ENCODE measurements around the gene FBXO31. TPM values are rescaled to one million over a fixed set of nuclear protein-coding genes. Genes with fewer than 3 reads are reported as not detected.

Gene FBXO31
- total RNA-seq, 1 donor from 2014 or later = 21.6 TPM

DNA sequence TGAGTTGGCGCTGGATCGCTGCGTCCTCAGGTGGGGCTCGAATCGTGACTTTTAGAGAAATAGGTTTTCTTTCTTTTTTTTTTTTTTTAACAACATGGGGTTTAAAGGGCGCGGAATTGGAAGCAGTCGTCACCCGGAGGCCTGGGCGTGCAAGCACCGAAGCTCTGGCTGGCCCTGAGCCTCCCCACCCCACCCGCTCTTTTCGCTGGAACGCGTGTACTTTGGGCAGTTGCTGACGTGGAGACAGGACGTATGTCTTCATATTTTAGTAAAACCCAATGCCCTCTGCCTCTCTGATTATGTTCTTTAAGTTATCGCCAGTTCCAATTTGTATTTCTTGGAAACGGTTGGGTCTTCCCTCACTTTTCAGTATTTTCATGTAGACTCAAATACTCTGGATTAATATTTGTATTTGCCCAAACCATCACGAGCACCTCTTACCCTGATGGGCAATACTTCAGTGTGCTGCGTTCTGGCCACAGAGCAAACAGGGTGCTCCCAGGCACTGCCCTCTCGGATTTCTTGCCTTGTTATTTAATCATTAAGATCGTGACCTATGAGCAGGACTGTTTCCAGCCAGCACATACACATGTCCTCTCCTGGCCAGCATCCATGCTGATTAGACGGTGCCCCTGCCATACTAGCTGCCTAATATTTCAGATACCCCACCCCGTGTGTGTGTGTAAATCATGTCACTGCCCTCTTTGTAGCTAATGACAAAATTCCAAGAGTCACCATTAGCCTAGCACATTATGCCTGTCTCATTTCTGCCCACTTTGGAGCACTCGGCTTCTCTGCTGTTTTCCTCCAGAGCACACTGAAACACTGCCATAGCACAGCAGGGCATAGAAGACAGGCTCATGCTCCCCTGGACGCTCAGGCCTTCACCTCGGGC lies 65.6 kb downstream of the FBXO31 start:
- H3K27ac Mint-ChIP-seq = peak overlapping the region; percentile 99
- DNase-seq (ENCODE audit: low spot score, unreplicated experiment) = no peak

DNA sequence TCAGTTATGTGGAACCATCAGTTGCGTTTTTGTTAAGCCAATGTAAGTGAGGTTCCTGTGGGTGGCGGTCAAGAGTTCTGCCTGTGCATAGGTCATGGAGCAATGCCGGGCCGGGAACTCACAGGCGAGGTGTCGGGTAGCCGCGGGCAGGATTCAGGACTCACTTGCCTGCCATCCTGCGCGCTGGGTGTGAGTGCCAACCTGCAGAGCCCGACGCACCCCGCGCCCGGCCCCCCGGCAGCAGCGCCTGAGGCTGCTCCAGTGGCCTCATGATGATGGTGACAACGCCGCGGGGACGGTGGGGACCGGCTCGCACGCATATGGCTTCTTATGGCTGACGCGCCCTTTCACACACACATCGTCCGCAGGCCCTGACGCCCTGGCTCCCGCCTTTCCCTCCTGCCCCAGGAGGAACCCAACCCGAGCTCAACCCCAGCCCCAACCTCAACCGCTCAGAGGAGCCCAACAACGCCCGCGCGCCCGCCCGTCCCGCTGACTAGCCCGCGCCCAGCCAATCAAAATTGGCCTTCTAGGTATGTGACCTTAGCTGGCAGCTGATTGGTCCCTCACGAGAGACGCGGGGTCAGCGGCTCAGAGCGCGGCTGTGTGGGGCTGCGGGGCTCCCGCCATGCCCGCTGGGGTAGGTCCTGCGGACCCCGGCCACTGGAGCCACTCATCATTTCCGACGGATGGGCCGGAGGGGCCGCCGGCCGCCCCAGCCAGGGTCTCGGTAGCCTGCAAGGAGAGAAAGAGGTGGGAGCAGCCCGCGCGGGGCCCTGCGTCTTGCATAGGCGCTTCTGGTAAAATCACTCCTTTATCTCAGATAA lies 66.4 kb downstream of the FBXO31 start, which contains the start of gene C16orf95:
TSS of gene C16orf95 (minus strand) at position 470 of the 827 bp plus-strand sequence. CDS start at position 320, 150 bp downstream.
- Mint-ChIP-seq H3K4me1 (ENCODE audit: low read depth) (peaks cover 9% of the 10 kb centered on the region), H3K9me3 (ENCODE audit: low read depth) (no peaks in the 10 kb centered on the region), H3K27ac (peak within 1 kb of the TSS; percentile 99), H3K27me3 (no peaks in the 10 kb centered on the region), H3K36me3 (ENCODE audit: insufficient read depth) (no peaks in the 10 kb centered on the region), H3K4me3 (ENCODE audit: low read depth) (peak within 1 kb of the TSS; percentile 89)
- TF ChIP-seq, protein P1, sequence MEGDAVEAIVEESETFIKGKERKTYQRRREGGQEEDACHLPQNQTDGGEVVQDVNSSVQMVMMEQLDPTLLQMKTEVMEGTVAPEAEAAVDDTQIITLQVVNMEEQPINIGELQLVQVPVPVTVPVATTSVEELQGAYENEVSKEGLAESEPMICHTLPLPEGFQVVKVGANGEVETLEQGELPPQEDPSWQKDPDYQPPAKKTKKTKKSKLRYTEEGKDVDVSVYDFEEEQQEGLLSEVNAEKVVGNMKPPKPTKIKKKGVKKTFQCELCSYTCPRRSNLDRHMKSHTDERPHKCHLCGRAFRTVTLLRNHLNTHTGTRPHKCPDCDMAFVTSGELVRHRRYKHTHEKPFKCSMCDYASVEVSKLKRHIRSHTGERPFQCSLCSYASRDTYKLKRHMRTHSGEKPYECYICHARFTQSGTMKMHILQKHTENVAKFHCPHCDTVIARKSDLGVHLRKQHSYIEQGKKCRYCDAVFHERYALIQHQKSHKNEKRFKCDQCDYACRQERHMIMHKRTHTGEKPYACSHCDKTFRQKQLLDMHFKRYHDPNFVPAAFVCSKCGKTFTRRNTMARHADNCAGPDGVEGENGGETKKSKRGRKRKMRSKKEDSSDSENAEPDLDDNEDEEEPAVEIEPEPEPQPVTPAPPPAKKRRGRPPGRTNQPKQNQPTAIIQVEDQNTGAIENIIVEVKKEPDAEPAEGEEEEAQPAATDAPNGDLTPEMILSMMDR (IDR thresholded peaks at IDR 0.05; ENCODE audit: unreplicated experiment) = peak; percentile 59
- peak; percentile 96 for DNase-seq (ENCODE audit: low spot score, unreplicated experiment)

More for the DNA sequence above, 65.6 kb downstream of the FBXO31 start:
- Mint-ChIP-seq H3K9me3 (ENCODE audit: low read depth) (no peaks in the 10 kb centered on the region), H3K4me1 (ENCODE audit: low read depth) (peaks cover 9% of the 10 kb centered on the region), H3K36me3 (ENCODE audit: insufficient read depth) (no peaks in the 10 kb centered on the region), H3K27me3 (no peaks in the 10 kb centered on the region), H3K4me3 (ENCODE audit: low read depth) (peak overlapping the region; percentile 89)
- TF ChIP-seq, protein P1 (IDR thresholded peaks at IDR 0.05; ENCODE audit: unreplicated experiment) = no peak

DNA sequence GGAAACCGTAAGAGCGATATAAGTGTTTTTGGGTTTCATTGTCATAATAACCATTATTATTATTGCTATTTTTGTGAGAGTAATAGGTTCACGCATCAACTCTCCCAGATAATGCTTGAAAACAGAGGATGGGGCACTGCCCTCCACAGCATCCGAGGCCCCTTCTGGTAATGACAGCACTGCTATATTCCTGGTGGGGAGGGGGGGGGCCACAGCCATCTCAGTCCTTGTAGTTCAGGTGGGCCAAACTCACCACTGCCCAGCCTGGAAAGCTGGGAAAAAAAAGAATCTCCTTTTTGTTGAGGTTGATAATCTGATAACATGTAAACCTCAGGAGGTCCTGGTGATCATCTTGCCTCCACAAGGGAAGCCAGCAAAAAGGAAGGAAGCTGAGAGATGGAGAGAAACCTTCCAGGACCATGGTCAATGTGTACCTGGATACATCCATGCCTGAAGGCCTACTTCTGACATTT lies 67.1 kb downstream of the FBXO31 start:
- Mint-ChIP-seq H3K9me3 (ENCODE audit: low read depth) (no peaks in the 10 kb centered on the region), H3K4me1 (ENCODE audit: low read depth) (peaks cover 9% of the 10 kb centered on the region), H3K4me3 (ENCODE audit: low read depth) (peak overlapping the region; percentile 89), H3K27ac (peak overlapping the region; percentile 99), H3K36me3 (ENCODE audit: insufficient read depth) (no peaks in the 10 kb centered on the region), H3K27me3 (no peaks in the 10 kb centered on the region)
- DNase-seq (ENCODE audit: low spot score, unreplicated experiment) = no peak
- TF ChIP-seq, protein P1 (IDR thresholded peaks at IDR 0.05; ENCODE audit: unreplicated experiment) = no peak

DNA sequence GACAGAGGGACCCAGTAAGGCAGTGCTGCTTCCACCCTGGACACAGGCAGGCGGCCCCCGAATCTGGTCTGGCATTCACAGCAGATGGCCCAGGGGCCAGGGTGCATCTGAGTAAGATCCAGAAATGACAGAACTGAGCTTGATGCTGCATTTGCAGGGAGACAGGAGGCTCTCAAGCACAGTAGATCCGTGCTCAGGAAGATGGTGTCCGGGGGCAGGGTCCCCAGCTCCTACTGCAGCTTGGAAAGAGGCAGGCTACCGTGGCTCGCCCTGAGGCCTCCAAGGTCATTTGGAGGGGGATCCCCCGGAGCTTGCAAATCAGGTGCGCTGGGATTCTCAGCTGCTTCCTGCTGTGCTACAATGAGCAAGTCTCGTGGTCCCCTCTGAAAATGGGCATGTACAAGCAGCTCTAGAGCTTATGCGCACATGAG lies 68.6 kb downstream of the FBXO31 start:
- Mint-ChIP-seq H3K4me1 (ENCODE audit: low read depth) (peaks cover 9% of the 10 kb centered on the region), H3K4me3 (ENCODE audit: low read depth) (no peak overlapping the region), H3K27me3 (no peaks in the 10 kb centered on the region), H3K9me3 (ENCODE audit: low read depth) (no peaks in the 10 kb centered on the region), H3K27ac (no peak overlapping the region), H3K36me3 (ENCODE audit: insufficient read depth) (no peaks in the 10 kb centered on the region)
- no peak for DNase-seq (ENCODE audit: low spot score, unreplicated experiment)
- TF ChIP-seq, protein P1 (IDR thresholded peaks at IDR 0.05; ENCODE audit: unreplicated experiment) = no peak

DNA sequence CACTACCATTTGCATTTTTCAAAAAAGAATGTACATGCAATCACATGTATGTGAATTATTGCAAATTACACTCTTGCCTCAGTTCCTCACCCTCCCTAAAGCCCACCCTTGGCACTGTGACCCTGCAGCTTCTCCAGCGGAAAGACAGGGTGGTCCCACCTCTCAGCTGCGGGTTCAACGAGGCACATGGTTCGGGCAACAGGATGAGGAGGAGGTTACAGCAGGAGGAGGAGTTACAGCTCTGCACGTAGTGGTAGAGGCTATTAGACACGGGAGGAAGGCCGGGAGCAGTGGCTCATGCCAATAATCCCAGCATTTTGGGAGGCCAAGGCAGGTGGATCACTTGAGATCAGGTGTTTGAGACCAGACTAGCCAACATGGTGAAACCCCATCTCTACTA lies 71.6 kb downstream of the FBXO31 start:
- no peaks in the 10 kb centered on the region for H3K4me1 Mint-ChIP-seq (ENCODE audit: low read depth)
- H3K27me3 Mint-ChIP-seq = peaks cover 2% of the 10 kb centered on the region
- H3K9me3 Mint-ChIP-seq (ENCODE audit: low read depth) = peaks cover 3% of the 10 kb centered on the region
- H3K4me3 Mint-ChIP-seq (ENCODE audit: low read depth) = no peak overlapping the region
- H3K36me3 Mint-ChIP-seq (ENCODE audit: insufficient read depth) = peaks cover 4% of the 10 kb centered on the region
- no peak for DNase-seq (ENCODE audit: low spot score, unreplicated experiment)
- TF ChIP-seq, protein P1 (IDR thresholded peaks at IDR 0.05; ENCODE audit: unreplicated experiment) = no peak
- no peak overlapping the region for H3K27ac Mint-ChIP-seq

Data from progenitor cell of endocrine pancreas (in vitro differentiated cells).